Measurements from ENCODE around the gene TRNAU1AP. TPM values are rescaled to one million over a fixed set of nuclear protein-coding genes. Genes with fewer than 3 reads are reported as not detected.

TRNAU1AP gene
- 10 to 100 TPM; 12.3 to 48.7 (median 25.4) TPM for total RNA-seq

DNA sequence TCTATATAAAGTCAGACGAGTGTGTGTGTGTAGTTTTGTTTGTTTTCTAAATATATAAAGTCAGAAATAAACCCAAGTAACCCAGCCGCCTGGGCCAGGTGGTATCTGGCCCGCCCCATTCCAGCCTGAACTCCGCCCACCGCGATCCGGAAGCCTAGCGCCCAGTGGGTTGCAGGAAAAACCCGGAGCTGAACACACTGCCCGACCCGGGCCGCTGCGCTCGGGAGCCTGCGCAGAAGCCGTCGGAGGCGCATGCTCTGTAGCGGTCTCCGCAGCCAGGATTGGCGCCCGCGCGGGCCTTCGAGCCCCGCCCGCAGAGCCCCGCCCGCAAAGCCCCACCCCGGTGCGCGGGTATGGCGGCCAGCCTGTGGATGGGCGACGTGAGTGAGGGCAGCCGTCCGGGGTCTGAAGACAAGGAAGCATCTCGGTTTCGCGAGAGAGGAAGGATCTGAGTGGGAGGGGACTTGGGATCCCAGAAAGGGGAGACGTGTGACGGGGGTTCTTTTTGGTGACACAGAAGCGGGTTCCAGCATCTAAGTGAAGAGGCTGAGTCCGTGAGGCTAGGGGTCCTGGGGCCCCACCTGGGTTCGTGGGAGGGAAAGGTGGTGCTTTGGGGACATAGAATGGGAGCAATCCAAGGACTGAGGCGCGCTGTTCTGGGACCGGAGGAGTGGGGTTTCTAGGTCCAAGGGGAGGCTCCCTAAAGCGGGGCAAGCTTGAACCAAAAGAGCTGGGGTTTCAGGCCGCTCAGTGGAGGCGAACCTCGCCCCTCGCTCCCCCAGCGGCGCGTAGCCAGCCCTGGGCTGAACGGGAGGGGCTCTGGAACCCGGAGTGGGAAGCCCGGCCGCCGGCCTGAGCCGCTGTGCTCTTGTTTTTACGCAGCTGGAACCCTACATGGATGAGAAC is at the start of gene TRNAU1AP:
Gene TRNAU1AP (plus strand): TSS at position 328 of the 906 bp plus-strand sequence. CDS start 26 bp downstream, at position 354.
- Histone ChIP-seq H3K9me3 (no peaks in the 10 kb centered on the region), H3K4me1 (peaks cover 0 to 9% (median 2%) of the 10 kb centered on the region in 4 donors), H3K36me3 (peaks cover 0 to 27% (median 0%) of the 10 kb centered on the region in 3 donors), H3K27ac (peak within 1 kb of the TSS; percentile 76 to 88 (median 82)), H3K4me3 (peak within 1 kb of the TSS; percentile 57 to 98 (median 78)), H3K27me3 (no peaks in the 10 kb centered on the region)
- peak; percentile 94 to 99 (median 98) for DNase-seq
- TF ChIP-seq POLR2A (IDR thresholded peaks at IDR 0.05): peak; percentile 73 to 79
- TF ChIP-seq, protein P1, sequence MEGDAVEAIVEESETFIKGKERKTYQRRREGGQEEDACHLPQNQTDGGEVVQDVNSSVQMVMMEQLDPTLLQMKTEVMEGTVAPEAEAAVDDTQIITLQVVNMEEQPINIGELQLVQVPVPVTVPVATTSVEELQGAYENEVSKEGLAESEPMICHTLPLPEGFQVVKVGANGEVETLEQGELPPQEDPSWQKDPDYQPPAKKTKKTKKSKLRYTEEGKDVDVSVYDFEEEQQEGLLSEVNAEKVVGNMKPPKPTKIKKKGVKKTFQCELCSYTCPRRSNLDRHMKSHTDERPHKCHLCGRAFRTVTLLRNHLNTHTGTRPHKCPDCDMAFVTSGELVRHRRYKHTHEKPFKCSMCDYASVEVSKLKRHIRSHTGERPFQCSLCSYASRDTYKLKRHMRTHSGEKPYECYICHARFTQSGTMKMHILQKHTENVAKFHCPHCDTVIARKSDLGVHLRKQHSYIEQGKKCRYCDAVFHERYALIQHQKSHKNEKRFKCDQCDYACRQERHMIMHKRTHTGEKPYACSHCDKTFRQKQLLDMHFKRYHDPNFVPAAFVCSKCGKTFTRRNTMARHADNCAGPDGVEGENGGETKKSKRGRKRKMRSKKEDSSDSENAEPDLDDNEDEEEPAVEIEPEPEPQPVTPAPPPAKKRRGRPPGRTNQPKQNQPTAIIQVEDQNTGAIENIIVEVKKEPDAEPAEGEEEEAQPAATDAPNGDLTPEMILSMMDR (IDR thresholded peaks at IDR 0.05): peak in 1 of 6 experiments; percentile 22

DNA sequence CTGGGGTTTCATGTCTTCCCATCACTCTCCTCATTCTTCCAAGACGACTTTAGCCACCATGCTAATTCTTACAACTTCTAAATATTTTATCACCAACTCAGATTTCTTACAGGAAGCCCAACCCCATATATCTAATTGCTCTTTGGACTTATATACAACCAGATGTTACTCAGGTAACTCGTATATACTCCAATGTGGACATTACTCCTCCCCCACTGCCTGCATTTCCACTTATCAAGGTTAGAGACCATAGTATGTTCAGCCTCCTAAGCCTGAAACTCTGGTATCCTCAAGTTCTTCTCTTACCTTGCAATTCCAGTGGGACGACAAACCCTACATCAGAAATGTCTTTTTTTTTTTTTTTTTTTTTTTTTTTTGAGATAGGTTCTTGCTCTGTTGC is 49.8 kb upstream of the TRNAU1AP start:
- peak overlapping the region in 2 of 4 donors; percentile 34 to 77 for H3K27ac ChIP-seq
- H3K27me3 ChIP-seq: no peaks in the 10 kb centered on the region
- H3K4me1 ChIP-seq: peaks cover 0 to 24% (median 6%) of the 10 kb centered on the region in 4 donors
- peaks cover 0 to 2% (median 0%) of the 10 kb centered on the region in 3 donors for H3K36me3 ChIP-seq
- no peak overlapping the region for H3K4me3 ChIP-seq
- no peaks in the 10 kb centered on the region for H3K9me3 ChIP-seq
- TF ChIP-seq POLR2A (IDR thresholded peaks at IDR 0.05): no peak
- TF ChIP-seq, protein P1 (IDR thresholded peaks at IDR 0.05): no peak
- DNase-seq: peak in 1 of 3 donors; percentile 58

DNA sequence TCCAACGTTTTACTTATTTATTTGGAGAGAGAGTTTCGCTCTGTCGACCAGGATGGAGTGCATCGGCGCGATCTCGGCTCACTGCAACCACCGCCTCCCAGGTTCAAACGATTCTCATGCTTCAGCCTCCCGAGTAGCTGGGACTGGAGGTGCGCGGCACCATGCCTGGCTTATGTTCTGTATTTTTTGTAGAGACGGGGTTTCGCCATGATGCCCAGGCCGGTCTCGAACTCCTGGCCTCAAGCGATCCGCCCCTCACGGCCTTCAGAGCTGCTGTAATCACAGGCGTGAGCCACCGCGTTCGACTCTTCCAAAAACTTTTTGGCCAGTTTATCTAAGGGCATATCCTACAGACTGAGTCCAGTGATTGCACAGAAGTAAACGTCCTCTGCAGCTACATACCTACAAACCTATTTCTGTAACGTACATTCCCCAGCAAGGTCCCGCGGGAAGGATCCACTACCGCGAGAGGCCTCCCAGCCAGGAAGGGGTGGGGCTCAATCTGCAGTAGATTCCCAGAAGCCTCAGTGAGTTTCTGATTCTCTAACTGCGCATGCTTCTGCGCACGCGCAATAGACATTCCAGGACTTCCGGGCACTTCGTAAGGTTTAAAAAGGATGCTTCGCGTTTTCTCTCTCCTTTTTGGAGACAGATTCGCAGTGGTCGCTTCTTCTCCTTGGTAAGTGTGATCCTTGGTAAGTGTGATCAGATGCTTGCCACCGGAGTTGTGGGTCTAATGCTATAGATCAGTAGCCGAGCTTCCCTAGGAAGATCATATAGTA is 47.3 kb upstream of the TRNAU1AP start, which contains the start of gene RCC1:
Gene RCC1 (plus strand): TSS at position 638 of the 782 bp plus-strand sequence. CDS start 23,824 bp downstream, outside the sequence.
- peak; percentile 92 to 99 (median 95) for DNase-seq
- Histone ChIP-seq H3K27ac (peak within 1 kb of the TSS; percentile 73 to 91 (median 88)), H3K4me1 (peaks cover 0 to 49% (median 16%) of the 10 kb centered on the region in 4 donors), H3K36me3 (peaks cover 0 to 19% (median 0%) of the 10 kb centered on the region in 3 donors), H3K27me3 (no peaks in the 10 kb centered on the region), H3K4me3 (peak within 1 kb of the TSS; percentile 41 to 84 (median 71)), H3K9me3 (no peaks in the 10 kb centered on the region)
- TF ChIP-seq POLR2A (IDR thresholded peaks at IDR 0.05): peak; percentile 93 to 99
- TF ChIP-seq, protein P1 (IDR thresholded peaks at IDR 0.05): no peak

DNA sequence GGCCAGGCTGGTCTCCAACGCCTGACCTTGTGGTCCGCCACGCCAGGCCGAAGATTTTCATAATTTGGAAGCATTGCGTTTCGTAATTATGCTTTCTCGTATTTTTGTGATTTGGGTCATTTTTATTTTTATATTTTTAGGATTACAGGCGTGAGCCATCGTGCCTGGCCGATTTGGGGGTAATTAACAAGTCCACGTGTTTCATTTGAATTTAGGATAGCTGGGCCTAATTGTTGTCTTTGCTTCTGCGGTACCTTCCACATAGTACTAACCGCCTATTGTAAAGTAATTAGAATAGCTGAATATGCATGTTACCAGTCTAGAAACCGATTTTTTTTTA is 46.0 kb upstream of the TRNAU1AP start:
- H3K27me3 ChIP-seq: no peaks in the 10 kb centered on the region
- H3K36me3 ChIP-seq: peaks cover 0 to 32% (median 0%) of the 10 kb centered on the region in 3 donors
- DNase-seq: no peak
- peaks cover 0 to 51% (median 16%) of the 10 kb centered on the region in 4 donors for H3K4me1 ChIP-seq
- peak overlapping the region; percentile 73 to 91 (median 88) for H3K27ac ChIP-seq
- H3K9me3 ChIP-seq: no peaks in the 10 kb centered on the region
- no peak for TF ChIP-seq POLR2A (IDR thresholded peaks at IDR 0.05)
- TF ChIP-seq, protein P1 (IDR thresholded peaks at IDR 0.05): no peak
- H3K4me3 ChIP-seq: peak overlapping the region; percentile 41 to 84 (median 71)

DNA sequence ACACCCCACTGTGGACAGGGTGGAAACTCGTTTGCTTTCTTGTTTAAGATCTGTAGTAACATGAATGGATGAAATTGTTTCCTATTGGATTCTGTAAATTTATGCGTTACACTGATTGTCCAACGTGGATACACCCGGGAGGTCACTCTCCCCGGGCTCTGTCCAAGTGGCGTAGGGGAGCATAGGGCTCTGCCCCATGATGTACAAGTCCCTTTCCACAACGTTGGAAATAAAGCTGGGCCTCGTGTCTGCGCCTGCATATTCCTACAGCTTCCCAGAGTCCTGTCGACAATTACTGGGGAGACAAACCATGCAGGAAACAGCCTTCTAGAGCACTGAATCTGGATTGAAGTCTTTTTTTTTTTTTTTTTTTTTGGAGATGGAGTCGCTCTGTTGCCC is 45.6 kb upstream of the TRNAU1AP start:
- TF ChIP-seq POLR2A (IDR thresholded peaks at IDR 0.05): no peak
- TF ChIP-seq, protein P1 (IDR thresholded peaks at IDR 0.05): no peak
- H3K4me3 ChIP-seq: peak overlapping the region; percentile 41 to 84 (median 71)
- H3K36me3 ChIP-seq: peaks cover 0 to 36% (median 0%) of the 10 kb centered on the region in 3 donors
- H3K9me3 ChIP-seq: no peaks in the 10 kb centered on the region
- H3K4me1 ChIP-seq: peaks cover 0 to 54% (median 16%) of the 10 kb centered on the region in 4 donors
- H3K27me3 ChIP-seq: no peaks in the 10 kb centered on the region
- no peak for DNase-seq
- H3K27ac ChIP-seq: peak overlapping the region; percentile 73 to 91 (median 88)

Data from Peyer's patch (tissue), 4 donors.